Measurements from ENCODE around the gene YARS1.

DNA sequence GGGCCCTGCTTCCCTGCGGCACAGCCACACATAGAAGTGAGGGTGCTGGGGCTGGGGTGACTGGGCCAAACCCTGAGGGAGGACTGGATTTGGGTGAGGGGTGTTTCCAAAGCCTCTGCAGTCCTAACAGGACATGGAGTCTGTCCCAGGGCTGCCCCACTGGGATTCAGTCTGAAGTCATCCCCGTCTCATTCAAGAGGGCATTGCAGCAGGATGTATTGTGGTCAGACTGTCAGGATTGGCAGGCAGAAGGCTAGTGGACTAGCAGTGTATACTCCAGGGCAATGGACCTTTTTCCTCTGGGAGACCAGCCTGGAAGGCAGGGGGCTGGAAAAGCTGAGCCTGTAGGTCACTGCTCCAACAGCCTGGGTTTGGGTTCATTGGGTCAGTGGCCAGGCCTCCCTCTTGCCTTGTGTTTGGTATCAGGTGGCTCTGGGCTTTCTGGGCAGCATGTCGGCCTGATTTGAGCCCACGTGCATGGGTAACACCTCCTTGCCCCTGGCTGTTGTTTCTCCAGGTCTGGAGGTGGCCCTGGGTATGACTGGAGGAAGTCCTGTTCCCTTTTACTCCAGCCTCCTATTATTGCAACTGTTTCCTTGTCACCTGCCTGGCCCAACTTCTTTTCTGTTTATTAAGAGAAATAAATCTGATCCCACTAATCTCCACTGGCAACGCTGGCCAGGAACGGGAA lies 73.6 kb downstream of the YARS1 start:
- TF ChIP-seq EZH2 (IDR thresholded peaks at IDR 0.05; ENCODE audit: insufficient read depth, low read length) (no peak), CTCF (IDR thresholded peaks at IDR 0.05; ENCODE audit: insufficient read depth, low read depth, low read length) (no peak)

Data from astrocyte (in vitro differentiated cells and primary cell).